HCT116 (cell line): ENCODE data around the gene TP63. TPM values are rescaled to one million over a fixed set of nuclear protein-coding genes. Genes with fewer than 3 reads are reported as not detected.

Experiments
- ATAC-seq: fragments of 200-7000 bp; cut with Tn5 transposase; 2 replicates; pipeline ENCODE4 v1.9.1; 2020; ENCODE audit warnings: mild to moderate bottlenecking, moderate library complexity
- BruUV-seq: library from RNA; stranded (reverse); fragments of 400-500 nt; replicated peaks from 2 replicates; lab custom pipeline; 2021; lab: Mats Ljungman, UMichigan
- CTCF ChIA-PET: fragments of 300-600 bp; sonication (Branson Sonifier 250); formaldehyde crosslinking; loops from one replicate; lab custom pipeline; 2021; ENCODE audit warnings: antibody characterized with exemption; lab: Charles Lee
- POLR2A ChIA-PET: fragments of 300-600, 350-600 bp; sonication (Branson Sonifier 250); formaldehyde crosslinking; loops from one replicate; lab custom pipeline; 2021; ENCODE audit warnings: antibody characterized with exemption; lab: Charles Lee
- RAD21 ChIA-PET, 2 experiments: fragments of 300-600 bp; sonication (Branson Sonifier 250); formaldehyde crosslinking; loops; one replicate each; lab custom pipeline; 2023; ENCODE audit warnings: low total read pairs in 2 of 2; ENCODE audit not compliant: uncharacterized antibody in 2 of 2, unreplicated experiment in 2 of 2, low non-redundant PET in 1 of 2; lab: Charles Lee
- DNase-seq: peaks from one replicate; pipeline ENCODE4 v3.0.0-alpha.2; 2010; ENCODE audit warnings: low read depth, low spot score
- H2AFZ ChIP-seq: fragments of 200-600 bp; shearing (Covaris generic), sonication (generic); 2 replicates; pipeline ENCODE4 v1.6.1; 2017; ENCODE audit warnings: low read depth, mixed run types, mixed read lengths, antibody characterized with exemption, low read length; ENCODE audit not compliant: poor library complexity, severe bottlenecking
- H3K27ac ChIP-seq: 2 replicates; pipeline ENCODE4 v1.5.1; 2012; ENCODE audit warnings: low read depth, low read length
- H3K27me3 ChIP-seq: fragments of 200-600 bp; sonication (generic); 2 replicates; pipeline ENCODE4 v1.6.1; 2016; ENCODE audit warnings: mixed run types, low read length, mixed read lengths; ENCODE audit not compliant: insufficient read depth
- H3K36me3 ChIP-seq, 2 experiments: fragments of 200-500 bp in 1 of 2; fragments of 200-600 bp in 1 of 2; sonication (Bioruptor generic) in 1 of 2; sonication (generic) in 1 of 2; 2 replicates each; pipeline versions ENCODE4 v1.5.1 to v1.6.1; 2014 to 2016; ENCODE audit warnings: low read length in 2 of 2, inconsistent platforms in 1 of 2, mixed read lengths in 1 of 2, mixed run types in 1 of 2; ENCODE audit not compliant: insufficient read depth in 2 of 2, control insufficient read depth in 1 of 2
- H3K4me1 ChIP-seq, 2 experiments: fragments of 200-600 bp in 1 of 2; sonication (generic) in 1 of 2; 2 replicates each; pipeline versions ENCODE4 v1.5.1 to v1.6.1; 2012 to 2017; ENCODE audit warnings: low read length in 2 of 2, inconsistent platforms in 1 of 2, mild to moderate bottlenecking in 1 of 2, mixed read lengths in 1 of 2, mixed run types in 1 of 2, moderate library complexity in 1 of 2; ENCODE audit not compliant: insufficient read depth in 2 of 2, control insufficient read depth in 1 of 2
- H3K4me2 ChIP-seq: fragments of 200-600 bp; sonication (generic); 2 replicates; pipeline ENCODE4 v1.6.1; 2017; ENCODE audit warnings: mixed run types, low read length, mixed read lengths
- H3K4me3 ChIP-seq, 2 experiments: fragments of 200-600 bp in 1 of 2; sonication (generic) in 1 of 2; replicated peaks in 1 of 2; 2 replicates each; pipeline ENCODE4 v1.5.1; 2011 to 2016; ENCODE audit warnings: low read length in 2 of 2, control low read depth in 1 of 2, low read depth in 1 of 2, mild to moderate bottlenecking in 1 of 2, mixed read lengths in 1 of 2, mixed run types in 1 of 2
- H3K79me2 ChIP-seq: fragments of 200-600 bp; sonication (generic); 2 replicates; pipeline ENCODE4 v1.6.1; 2017; ENCODE audit warnings: mild to moderate bottlenecking, mixed run types, low read length, moderate library complexity, mixed read lengths; ENCODE audit not compliant: insufficient read depth
- H3K9ac ChIP-seq: fragments of 200-600 bp; sonication (generic); 2 replicates; pipeline ENCODE4 v1.6.1; 2016; ENCODE audit warnings: low read length, mixed read lengths
- H3K9me2 ChIP-seq: fragments of 200-600 bp; sonication (generic), shearing (Covaris generic); 2 replicates; pipeline ENCODE4 v1.6.1; 2017; ENCODE audit warnings: mixed run types, mild to moderate bottlenecking, moderate library complexity; ENCODE audit not compliant: insufficient read depth
- H3K9me3 ChIP-seq, 2 experiments: fragments of 200-500 bp in 1 of 2; fragments of 200-600 bp in 1 of 2; sonication (Bioruptor generic) in 1 of 2; sonication (generic) in 1 of 2; 2 replicates each; pipeline ENCODE4 v1.6.1; 2014 to 2017; ENCODE audit warnings: low read length in 2 of 2, mixed read lengths in 2 of 2, inconsistent platforms in 1 of 2, low read depth in 1 of 2, mild to moderate bottlenecking in 1 of 2, mixed run types in 1 of 2, moderate library complexity in 1 of 2; ENCODE audit not compliant: control insufficient read depth in 1 of 2, insufficient read depth in 1 of 2
- H4K20me1 ChIP-seq: fragments of 200-600 bp; sonication (generic), shearing (Covaris generic); 2 replicates; pipeline ENCODE4 v1.6.1; 2017; ENCODE audit warnings: mixed run types, mild to moderate bottlenecking, moderate library complexity; ENCODE audit not compliant: insufficient read depth
- CBX3 ChIP-seq: IDR thresholded peaks from 2 replicates; pipeline ENCODE4 v1.6.1; 2012; ENCODE audit warnings: low read depth
- CEBPB ChIP-seq: IDR thresholded peaks from 2 replicates; pipeline ENCODE4 v1.6.1; 2012; ENCODE audit warnings: low read depth
- EGR1 ChIP-seq: IDR thresholded peaks from 2 replicates; pipeline ENCODE4 v1.6.1; 2012; ENCODE audit warnings: low read depth
- ELF1 ChIP-seq: IDR thresholded peaks from 2 replicates; pipeline ENCODE4 v1.6.1; 2012; ENCODE audit warnings: low read depth, borderline replicate concordance
- EZH2 ChIP-seq: fragments of 200-600 bp; sonication (generic); IDR thresholded peaks from 2 replicates; pipeline ENCODE4 v1.6.1; 2017; ENCODE audit warnings: antibody characterized with exemption, mixed run types
- FOSL1 ChIP-seq: IDR thresholded peaks from 2 replicates; pipeline ENCODE4 v1.6.1; 2012; ENCODE audit warnings: low read depth
- JUND ChIP-seq: IDR thresholded peaks from 2 replicates; pipeline ENCODE4 v1.6.1; 2012
- MAX ChIP-seq: IDR thresholded peaks from 2 replicates; pipeline ENCODE4 v1.6.1; 2012
- POLR2A ChIP-seq: IDR thresholded peaks from 2 replicates; pipeline ENCODE4 v1.7.0; 2011; ENCODE audit warnings: borderline replicate concordance; ENCODE audit not compliant: insufficient read depth, insufficient read length; ENCODE audit errors: extremely low read depth
- POLR2AphosphoS5 ChIP-seq: IDR thresholded peaks from 2 replicates; pipeline ENCODE4 v1.6.1; 2011; ENCODE audit warnings: mild to moderate bottlenecking, low read depth, low read length, moderate library complexity
- RAD21 ChIP-seq: IDR thresholded peaks from 2 replicates; pipeline ENCODE4 v1.6.1; 2012; ENCODE audit warnings: low read depth, mild to moderate bottlenecking
- SIN3A ChIP-seq: IDR thresholded peaks from 2 replicates; pipeline ENCODE4 v1.6.1; 2012; ENCODE audit warnings: low read depth
- SP1 ChIP-seq: IDR thresholded peaks from 2 replicates; pipeline ENCODE4 v1.6.1; 2012; ENCODE audit warnings: low read depth
- TCF7L2 ChIP-seq: IDR thresholded peaks from 2 replicates; pipeline ENCODE4 v1.7.0; 2011; ENCODE audit warnings: borderline replicate concordance, inconsistent platforms; ENCODE audit not compliant: insufficient read depth, insufficient read length; ENCODE audit errors: extremely low read depth
- ZNF274 ChIP-seq: fragments of 200-500 bp; sonication (Bioruptor generic); IDR thresholded peaks from 2 replicates; pipeline ENCODE4 v1.6.1; 2014; ENCODE audit warnings: mild to moderate bottlenecking, low read depth, low read length, inconsistent platforms
- intact Hi-C: fragments of 100-400 bp; cut with micrococcal nuclease; formaldehyde crosslinking; loops from 2 replicates; pipeline ENCODE4 v1.10.0; 2022
- total RNA-seq: library from RNA; stranded (reverse); gene quantifications from one replicate; pipeline ENCODE4 v1.2.1, GENCODE V29; 2021; ENCODE audit not compliant: unreplicated experiment
- TF ChIP-seq, protein P1 (sequence below): IDR thresholded peaks from 2 replicates; pipeline ENCODE4 v1.6.1; 2011; ENCODE audit warnings: mild to moderate bottlenecking, low read length, moderate library complexity; ENCODE audit not compliant: insufficient replicate concordance; ENCODE audit errors: extremely low read depth
- TF ChIP-seq, protein P2 (sequence below): IDR thresholded peaks from 2 replicates; pipeline ENCODE4 v1.6.1; 2012; ENCODE audit warnings: low read depth
- TF ChIP-seq, protein P3 (sequence below): IDR thresholded peaks from 2 replicates; pipeline ENCODE4 v1.6.1; 2012

TP63 gene
- total RNA-seq, 1 experiment from 2014 or later: not detected

DNA sequence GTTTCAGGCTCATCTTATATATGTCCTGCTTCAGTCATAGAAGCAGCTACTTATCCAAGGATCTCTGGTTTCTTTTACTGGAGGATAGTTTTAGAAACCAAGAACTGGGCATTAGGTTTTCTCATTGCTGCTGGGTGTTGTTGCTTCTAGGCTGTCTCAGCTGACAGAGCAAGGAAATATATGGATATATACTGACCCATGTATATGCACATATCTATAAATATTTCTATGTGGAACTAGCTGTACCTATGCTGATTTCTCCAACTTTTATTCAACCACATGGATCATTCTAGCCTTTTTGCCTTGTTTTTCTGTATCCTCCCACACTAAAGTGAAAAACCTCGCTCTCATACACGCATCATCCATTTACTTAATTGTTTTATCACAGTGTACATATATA is 64.2 kb downstream of the TP63 start:
- no peak for DNase-seq
- Histone ChIP-seq H3K9ac (no peak overlapping the region), H3K27ac (no peak overlapping the region), H3K4me1 (no peaks in the 10 kb centered on the region), H3K36me3 (no peaks in the 10 kb centered on the region), H3K27me3 (no peaks in the 10 kb centered on the region), H3K4me3 (no peak overlapping the region), H3K79me2 (no peaks in the 10 kb centered on the region), H3K9me3 (no peaks in the 10 kb centered on the region), H4K20me1 (no peaks in the 10 kb centered on the region), H2AFZ (no peak overlapping the region), H3K9me2 (no peaks in the 10 kb centered on the region), H3K4me2 (no peak overlapping the region)
- no TSS peak for BruUV-seq
- TF ChIP-seq JUND (no peak), POLR2A (no peak)
- ATAC-seq: no peak
- CTCF ChIA-PET: no interaction called here
- intact Hi-C loops: no loop called here
- RAD21 ChIA-PET: no interaction called here
- POLR2A ChIA-PET: no interaction called here

GRCh38 chr3:189698811-189699210 is 67.6 kb downstream of the TP63 start:
- CTCF ChIA-PET: no interaction called here
- RAD21 ChIA-PET: no interaction called here
- no peak overlapping the region for H2AFZ ChIP-seq
- H3K9me3 ChIP-seq: no peaks in the 10 kb centered on the region
- H3K9ac ChIP-seq: no peak overlapping the region
- H3K9me2 ChIP-seq: no peaks in the 10 kb centered on the region
- no peak for ATAC-seq
- no peak overlapping the region for H3K27ac ChIP-seq
- intact Hi-C loops: no loop called here
- H3K4me3 ChIP-seq: no peak overlapping the region
- no peaks in the 10 kb centered on the region for H3K27me3 ChIP-seq
- POLR2A ChIA-PET: no interaction called here
- no peaks in the 10 kb centered on the region for H3K4me1 ChIP-seq
- H3K4me2 ChIP-seq: no peak overlapping the region
- no peaks in the 10 kb centered on the region for H3K36me3 ChIP-seq
- H3K79me2 ChIP-seq: no peaks in the 10 kb centered on the region
- no TSS peak for BruUV-seq
- no peaks in the 10 kb centered on the region for H4K20me1 ChIP-seq
- no peak for DNase-seq
- TF ChIP-seq POLR2A: no peak
- no peak for TF ChIP-seq CEBPB
- TF ChIP-seq, protein P1, sequence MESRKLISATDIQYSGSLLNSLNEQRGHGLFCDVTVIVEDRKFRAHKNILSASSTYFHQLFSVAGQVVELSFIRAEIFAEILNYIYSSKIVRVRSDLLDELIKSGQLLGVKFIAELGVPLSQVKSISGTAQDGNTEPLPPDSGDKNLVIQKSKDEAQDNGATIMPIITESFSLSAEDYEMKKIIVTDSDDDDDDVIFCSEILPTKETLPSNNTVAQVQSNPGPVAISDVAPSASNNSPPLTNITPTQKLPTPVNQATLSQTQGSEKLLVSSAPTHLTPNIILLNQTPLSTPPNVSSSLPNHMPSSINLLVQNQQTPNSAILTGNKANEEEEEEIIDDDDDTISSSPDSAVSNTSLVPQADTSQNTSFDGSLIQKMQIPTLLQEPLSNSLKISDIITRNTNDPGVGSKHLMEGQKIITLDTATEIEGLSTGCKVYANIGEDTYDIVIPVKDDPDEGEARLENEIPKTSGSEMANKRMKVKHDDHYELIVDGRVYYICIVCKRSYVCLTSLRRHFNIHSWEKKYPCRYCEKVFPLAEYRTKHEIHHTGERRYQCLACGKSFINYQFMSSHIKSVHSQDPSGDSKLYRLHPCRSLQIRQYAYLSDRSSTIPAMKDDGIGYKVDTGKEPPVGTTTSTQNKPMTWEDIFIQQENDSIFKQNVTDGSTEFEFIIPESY: no peak
- TF ChIP-seq SIN3A: no peak
- no peak for TF ChIP-seq MAX
- TF ChIP-seq, protein P2, sequence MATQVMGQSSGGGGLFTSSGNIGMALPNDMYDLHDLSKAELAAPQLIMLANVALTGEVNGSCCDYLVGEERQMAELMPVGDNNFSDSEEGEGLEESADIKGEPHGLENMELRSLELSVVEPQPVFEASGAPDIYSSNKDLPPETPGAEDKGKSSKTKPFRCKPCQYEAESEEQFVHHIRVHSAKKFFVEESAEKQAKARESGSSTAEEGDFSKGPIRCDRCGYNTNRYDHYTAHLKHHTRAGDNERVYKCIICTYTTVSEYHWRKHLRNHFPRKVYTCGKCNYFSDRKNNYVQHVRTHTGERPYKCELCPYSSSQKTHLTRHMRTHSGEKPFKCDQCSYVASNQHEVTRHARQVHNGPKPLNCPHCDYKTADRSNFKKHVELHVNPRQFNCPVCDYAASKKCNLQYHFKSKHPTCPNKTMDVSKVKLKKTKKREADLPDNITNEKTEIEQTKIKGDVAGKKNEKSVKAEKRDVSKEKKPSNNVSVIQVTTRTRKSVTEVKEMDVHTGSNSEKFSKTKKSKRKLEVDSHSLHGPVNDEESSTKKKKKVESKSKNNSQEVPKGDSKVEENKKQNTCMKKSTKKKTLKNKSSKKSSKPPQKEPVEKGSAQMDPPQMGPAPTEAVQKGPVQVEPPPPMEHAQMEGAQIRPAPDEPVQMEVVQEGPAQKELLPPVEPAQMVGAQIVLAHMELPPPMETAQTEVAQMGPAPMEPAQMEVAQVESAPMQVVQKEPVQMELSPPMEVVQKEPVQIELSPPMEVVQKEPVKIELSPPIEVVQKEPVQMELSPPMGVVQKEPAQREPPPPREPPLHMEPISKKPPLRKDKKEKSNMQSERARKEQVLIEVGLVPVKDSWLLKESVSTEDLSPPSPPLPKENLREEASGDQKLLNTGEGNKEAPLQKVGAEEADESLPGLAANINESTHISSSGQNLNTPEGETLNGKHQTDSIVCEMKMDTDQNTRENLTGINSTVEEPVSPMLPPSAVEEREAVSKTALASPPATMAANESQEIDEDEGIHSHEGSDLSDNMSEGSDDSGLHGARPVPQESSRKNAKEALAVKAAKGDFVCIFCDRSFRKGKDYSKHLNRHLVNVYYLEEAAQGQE: no peak
- no peak for TF ChIP-seq POLR2AphosphoS5
- no peak for TF ChIP-seq FOSL1
- no peak for TF ChIP-seq CBX3
- no peak for TF ChIP-seq EZH2
- TF ChIP-seq TCF7L2: no peak
- no peak for TF ChIP-seq JUND
- no peak for TF ChIP-seq RAD21
- TF ChIP-seq, protein P3, sequence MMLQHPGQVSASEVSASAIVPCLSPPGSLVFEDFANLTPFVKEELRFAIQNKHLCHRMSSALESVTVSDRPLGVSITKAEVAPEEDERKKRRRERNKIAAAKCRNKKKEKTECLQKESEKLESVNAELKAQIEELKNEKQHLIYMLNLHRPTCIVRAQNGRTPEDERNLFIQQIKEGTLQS: no peak
- TF ChIP-seq SP1: no peak
- no peak for TF ChIP-seq ZNF274
- no peak for TF ChIP-seq ELF1
- no peak for TF ChIP-seq EGR1
